IMR-90 (cell line): ENCODE measurements around the gene ACY1. TPM values are rescaled to one million over a fixed set of nuclear protein-coding genes. Genes with fewer than 3 reads are reported as not detected.

Experiments
- ATAC-seq: fragments of 200-7000 bp; cut with Tn5 transposase; 2 replicates; pipeline ENCODE4 v1.9.1; 2020; ENCODE audit warnings: low read depth, mild to moderate bottlenecking, moderate library complexity
- BruUV-seq: library from RNA; stranded (reverse); fragments of 400-500 nt; replicated peaks from 2 replicates; lab custom pipeline; 2021; lab: Mats Ljungman, UMichigan
- CTCF ChIA-PET: fragments of 300-600 bp; formaldehyde crosslinking; extraction: SDS; loops from one replicate; lab custom pipeline; 2021; ENCODE audit warnings: antibody characterized with exemption; lab: Yijun Ruan, JAX
- POLR2A ChIA-PET: fragments of 300-600 bp; sonication (Branson Sonifier 250); formaldehyde crosslinking; loops from one replicate; lab custom pipeline; 2022; ENCODE audit warnings: antibody characterized with exemption; ENCODE audit not compliant: unreplicated experiment; lab: Charles Lee
- DNase-seq: peaks from one replicate; pipeline ENCODE4 v3.0.0; 2013
- H2AFZ ChIP-seq: replicated peaks from 2 replicates; pipeline ENCODE3; 2013; ENCODE audit warnings: low read length, mild to moderate bottlenecking; ENCODE audit not compliant: poor library complexity
- H2AK5ac ChIP-seq: 2 replicates; pipeline ENCODE4 v1.6.1; 2013; ENCODE audit warnings: low read depth, low read length, inconsistent platforms
- H2AK9ac ChIP-seq: replicated peaks from 2 replicates; pipeline ENCODE3; 2013; ENCODE audit warnings: mild to moderate bottlenecking, low read depth, low read length, moderate library complexity; ENCODE audit not compliant: poor library complexity
- H2BK120ac ChIP-seq: 2 replicates; pipeline ENCODE4 v1.6.1; 2013; ENCODE audit warnings: low read depth, low read length, inconsistent platforms
- H2BK15ac ChIP-seq: 3 replicates; pipeline ENCODE4 v1.6.1; 2013; ENCODE audit warnings: low read depth, low read length, inconsistent platforms
- H2BK20ac ChIP-seq: 2 replicates; pipeline ENCODE4 v1.6.1; 2013; ENCODE audit warnings: low read depth, mild to moderate bottlenecking, inconsistent platforms, low read length, moderate library complexity
- H2BK5ac ChIP-seq: 2 replicates; pipeline ENCODE4 v1.6.1; 2013; ENCODE audit warnings: mild to moderate bottlenecking, low read depth, low read length, inconsistent platforms; ENCODE audit not compliant: poor library complexity, severe bottlenecking
- H3K14ac ChIP-seq: replicated peaks from 2 replicates; pipeline ENCODE4 v1.6.1; 2013; ENCODE audit warnings: low read depth, low read length, inconsistent platforms
- H3K18ac ChIP-seq: 2 replicates; pipeline ENCODE4 v1.6.1; 2013; ENCODE audit warnings: low read depth, low read length, control low read depth
- H3K23ac ChIP-seq: 2 replicates; pipeline ENCODE4 v1.6.1; 2013; ENCODE audit warnings: low read depth, low read length, inconsistent platforms
- H3K27ac ChIP-seq: 2 replicates; pipeline ENCODE4 v1.5.1; 2013; ENCODE audit warnings: mild to moderate bottlenecking, control low read depth, low read length; ENCODE audit not compliant: insufficient read depth
- H3K27me3 ChIP-seq: 2 replicates; pipeline ENCODE4 v1.6.1; 2013; ENCODE audit warnings: low read length; ENCODE audit not compliant: control insufficient read depth, insufficient read depth
- H3K36me3 ChIP-seq: 2 replicates; pipeline ENCODE4 v1.6.1; 2013; ENCODE audit warnings: low read length, mixed read lengths; ENCODE audit not compliant: control insufficient read depth, insufficient read depth
- H3K4ac ChIP-seq: 2 replicates; pipeline ENCODE4 v1.6.1; 2013; ENCODE audit warnings: low read depth, low read length, inconsistent platforms
- H3K4me1 ChIP-seq: 2 replicates; pipeline ENCODE4 v1.6.1; 2013; ENCODE audit warnings: low read length, mixed read lengths; ENCODE audit not compliant: control insufficient read depth, insufficient read depth
- H3K4me2 ChIP-seq: 2 replicates; pipeline ENCODE4 v1.6.1; 2013; ENCODE audit warnings: low read depth, mild to moderate bottlenecking, control low read depth, low read length, moderate library complexity
- H3K4me3 ChIP-seq: 2 replicates; pipeline ENCODE4 v1.5.1; 2013; ENCODE audit warnings: low read depth, mild to moderate bottlenecking, control low read depth, low read length, moderate library complexity; ENCODE audit not compliant: insufficient read depth
- H3K56ac ChIP-seq: 2 replicates; pipeline ENCODE4 v1.6.1; 2013; ENCODE audit warnings: low read length, inconsistent platforms; ENCODE audit not compliant: insufficient read depth; ENCODE audit errors: extremely low read depth
- H3K79me1 ChIP-seq, 2 experiments: 2 replicates each; pipeline ENCODE4 v1.6.1; 2013; ENCODE audit warnings: low read length in 2 of 2, inconsistent platforms in 1 of 2, low read depth in 1 of 2
- H3K9ac ChIP-seq: 2 replicates; pipeline ENCODE4 v1.6.1; 2013; ENCODE audit warnings: low read depth, low read length, control low read depth
- H3K9me1 ChIP-seq: 2 replicates; pipeline ENCODE4 v1.6.1; 2013; ENCODE audit warnings: low read length, inconsistent platforms; ENCODE audit not compliant: insufficient read depth
- H3K9me3 ChIP-seq: 2 replicates; pipeline ENCODE4 v1.6.1; 2013; ENCODE audit warnings: low read length; ENCODE audit not compliant: control insufficient read depth, insufficient read depth
- H4K20me1 ChIP-seq: 2 replicates; pipeline ENCODE4 v1.6.1; 2013; ENCODE audit warnings: low read length, inconsistent platforms; ENCODE audit not compliant: insufficient read depth
- H4K5ac ChIP-seq: 2 replicates; pipeline ENCODE4 v1.6.1; 2013; ENCODE audit warnings: mild to moderate bottlenecking, low read depth, low read length, control low read depth
- H4K8ac ChIP-seq, 2 experiments: 2 replicates each; pipeline ENCODE4 v1.6.1; 2013; ENCODE audit warnings: low read depth in 2 of 2, low read length in 2 of 2, control low read depth in 1 of 2, inconsistent platforms in 1 of 2
- H4K91ac ChIP-seq: 2 replicates; pipeline ENCODE4 v1.6.1; 2013; ENCODE audit warnings: low read depth, low read length, inconsistent platforms; ENCODE audit not compliant: insufficient read depth
- MAFK ChIP-seq: IDR thresholded peaks from 2 replicates; pipeline ENCODE4 v1.6.1; 2012; ENCODE audit warnings: low read depth, low read length, improper control_type of control experiment
- POLR2A ChIP-seq: IDR thresholded peaks from 2 replicates; pipeline ENCODE4 v1.6.1; 2012; ENCODE audit warnings: mild to moderate bottlenecking, low read depth, low read length
- RAD21 ChIP-seq: IDR thresholded peaks from 2 replicates; pipeline ENCODE4 v1.6.1; 2012; ENCODE audit warnings: low read length, improper control_type of control experiment
- WGBS, 2 experiments: methylation state at CpG; one replicate each; pipeline versions ENCODE4 v1.1.5 to v1.1.7; 2013; ENCODE audit warnings: missing lambda C conversion rate in 2 of 2; ENCODE audit not compliant: insufficient read length in 1 of 2; ENCODE audit errors: extremely low coverage in 2 of 2; 5-methylcytosine and 5-hydroxymethylcytosine counted together
- dilution Hi-C: fragments of 300-500 bp; cut with HindIII; formaldehyde crosslinking; loops from one replicate; pipeline ENCODE4 v1.14.3; 2018; ENCODE audit warnings: low sequenced_read_pairs; ENCODE audit not compliant: unreplicated experiment
- in situ Hi-C: fragments of 300-500 bp; cut with MboI; formaldehyde crosslinking; loops from 3 replicates; pipeline ENCODE4 v1.14.3; 2019; ENCODE audit warnings: low sequenced_read_pairs, inconsistent platforms, mixed read lengths
- intact Hi-C: fragments of 100-400 bp; cut with micrococcal nuclease; formaldehyde crosslinking; loops from 2 replicates; pipeline ENCODE4 v1.10.0; 2022
- microRNA-seq, 2 experiments: library from miRNA; stranded (forward) in 1 of 2; unstranded in 1 of 2; fragments of 10-50 nt in 1 of 2; fragments of <30 nt in 1 of 2; gene quantifications in 1 of 2; microRNA quantifications in 1 of 2; one replicate each; pipeline versions ENCODE3 to v1.1.0; 2013 to 2020; ENCODE audit not compliant: insufficient read depth in 1 of 2, insufficient read length in 1 of 2, unreplicated experiment in 1 of 2
- polyA plus RNA-seq, 3 experiments: library from polyadenylated mRNA; depleted of rRNA; stranded (reverse); fragments of >200 nt; gene quantifications; 2 replicates each; pipeline ENCODE4 v1.2.3, GENCODE V29; 2012; ENCODE audit warnings: low replicate concordance in 1 of 3
- small RNA-seq, 5 experiments: library from RNA; depleted of rRNA; stranded (forward); fragments of <200 nt; gene quantifications; one replicate each; pipeline ENCODE3, GENCODE V24; 2012
- total RNA-seq: library from RNA; depleted of rRNA; stranded (reverse); fragments of >200 nt; gene quantifications from 2 replicates; pipeline ENCODE4 v1.2.3, GENCODE V29; 2012; rRNA removed

The ACY1 gene
- total and polyA plus RNA-seq, 2 of the 4 experiments (the other 2 are of a cell fraction), result 22.0 to 47.1 TPM

- Histone ChIP-seq H3K4me2 (no peak overlapping the region), H2AK9ac (no peak overlapping the region), H3K4me1 (no peaks in the 10 kb centered on the region), H3K56ac (no peak overlapping the region), H2BK5ac (no peak overlapping the region), H3K9me3 (no peaks in the 10 kb centered on the region), H4K5ac (no peak overlapping the region), H3K79me1 (no peaks in the 10 kb centered on the region), H2BK120ac (no peak overlapping the region), H3K4me3 (no peak overlapping the region), H3K23ac (no peak overlapping the region), H2AK5ac (no peak overlapping the region), H2BK15ac (no peak overlapping the region), H2AFZ (no peak overlapping the region), H3K27ac (no peak overlapping the region), H2BK20ac (no peak overlapping the region), H3K18ac (no peak overlapping the region), H4K20me1 (no peaks in the 10 kb centered on the region), H3K9ac (no peak overlapping the region), H3K27me3 (no peaks in the 10 kb centered on the region; the same call in 1 of the 2 replicates), H3K14ac (no peak overlapping the region), H3K9me1 (no peaks in the 10 kb centered on the region), H4K8ac (no peak overlapping the region), H3K36me3 (no peaks in the 10 kb centered on the region), H3K4ac (no peak overlapping the region), H4K91ac (no peak overlapping the region)
- TF ChIP-seq POLR2A (no peak), RAD21 (no peak), MAFK (no peak)
- ATAC-seq, result no peak
- in situ Hi-C loops, result no loop called here
- WGBS, 2 experiments, result 82% methylated on average over 3 of the region's 6 CpGs; no CpG with 5 or more reads in 1 of the 2 experiments
- ChIA-PET CTCF (no interaction called here), POLR2A (no interaction called here)
- no TSS peak for BruUV-seq
- DNase-seq, result no peak
- dilution Hi-C loops, result no loop called here
- intact Hi-C loops, result no loop called here
Observed at GRCh38 chr3:52038227-52038626, 54.9 kb downstream of the ACY1 start.

Small RNAs within 50 kb of the gene (microRNA-seq; reads per million reads assigned to microRNA genes)
- not detected for gene AC115284.1 (ENCODE audit: insufficient read depth, insufficient read length)

Small RNAs within 50 kb of the gene (small RNA-seq; reads per million reads assigned to genes)
- gene AC115284.1, result 0 reads per million in 5 experiments

Other genes with a start within 250 kb of the ACY1 start
- not detected in 2 replicates for gene IQCF6, start 204.3 kb upstream of the ACY1 start, total RNA-seq
- gene IQCF6, start 204.3 kb upstream of the ACY1 start, polyA plus RNA-seq (2012; rRNA removed), result not detected in 2 replicates
- gene IQCF2, start 121.9 kb upstream of the ACY1 start, total RNA-seq, result not detected in 2 replicates
- not detected in 2 replicates for gene IQCF2, start 121.9 kb upstream of the ACY1 start, polyA plus RNA-seq (2012; rRNA removed)
- not detected in 2 replicates for gene IQCF5, start 107.9 kb upstream of the ACY1 start, total RNA-seq
- gene IQCF5, start 107.9 kb upstream of the ACY1 start, polyA plus RNA-seq (2012; rRNA removed), result not detected in 2 replicates
- gene IQCF1, start 80.2 kb upstream of the ACY1 start, total RNA-seq, result not detected in 2 replicates
- gene IQCF1, start 80.2 kb upstream of the ACY1 start, polyA plus RNA-seq (2012; rRNA removed), result not detected in 2 replicates
- 38.6 and 39.8 TPM in 2 replicates for gene RRP9, start 41.6 kb upstream of the ACY1 start, total RNA-seq
- 30.9 and 32.1 TPM in 2 replicates for gene RRP9, start 41.6 kb upstream of the ACY1 start, polyA plus RNA-seq (2012; rRNA removed)
- gene PARP3, start 41.2 kb upstream of the ACY1 start, total RNA-seq, result 14.4 and 16.3 TPM in 2 replicates
- gene PARP3, start 41.2 kb upstream of the ACY1 start, polyA plus RNA-seq (2012; rRNA removed), result 22.0 and 22.5 TPM in 2 replicates
- under 0.01 TPM in 1 of 2 replicates, not detected in the other for gene GPR62, start 28.2 kb upstream of the ACY1 start, total RNA-seq
- not detected in 2 replicates for gene GPR62, start 28.2 kb upstream of the ACY1 start, polyA plus RNA-seq (2012; rRNA removed)
- gene PCBP4, start 16.1 kb upstream of the ACY1 start, total RNA-seq, result 70.8 and 71.1 TPM in 2 replicates
- 110 and 122 TPM in 2 replicates for gene PCBP4, start 16.1 kb upstream of the ACY1 start, polyA plus RNA-seq (2012; rRNA removed)
- 6.4 and 7.2 TPM in 2 replicates for gene ABHD14B, start 9.5 kb upstream of the ACY1 start, total RNA-seq
- 28.3 and 30.4 TPM in 2 replicates for gene ABHD14B, start 9.5 kb upstream of the ACY1 start, polyA plus RNA-seq (2012; rRNA removed)
- 3.1 and 3.4 TPM in 2 replicates for gene ABHD14A, start 8.5 kb upstream of the ACY1 start, total RNA-seq
- 10.0 and 12.2 TPM in 2 replicates for gene ABHD14A, start 8.5 kb upstream of the ACY1 start, polyA plus RNA-seq (2012; rRNA removed)
- gene RPL29, start 12.4 kb downstream of the ACY1 start, total RNA-seq, result 1,798 and 2,081 TPM in 2 replicates
- 2,126 and 2,187 TPM in 2 replicates for gene RPL29, start 12.4 kb downstream of the ACY1 start, polyA plus RNA-seq (2012; rRNA removed)
- gene DUSP7, start 73.0 kb downstream of the ACY1 start, total RNA-seq, result 9.3 and 9.7 TPM in 2 replicates
- gene DUSP7, start 73.0 kb downstream of the ACY1 start, polyA plus RNA-seq (2012; rRNA removed), result 24.0 and 27.8 TPM in 2 replicates
- 8.3 and 10.6 TPM in 2 replicates for gene POC1A, start 170.9 kb downstream of the ACY1 start, total RNA-seq
- gene POC1A, start 170.9 kb downstream of the ACY1 start, polyA plus RNA-seq (2012; rRNA removed), result 11.5 TPM in 2 replicates
- gene ALAS1, start 214.6 kb downstream of the ACY1 start, total RNA-seq, result 29.7 and 32.8 TPM in 2 replicates
- gene ALAS1, start 214.6 kb downstream of the ACY1 start, polyA plus RNA-seq (2012; rRNA removed), result 47.2 and 47.8 TPM in 2 replicates
- not detected in 2 replicates for gene TLR9, start 242.1 kb downstream of the ACY1 start, total RNA-seq
- 0.03 TPM in 1 of 2 replicates, not detected in the other for gene TLR9, start 242.1 kb downstream of the ACY1 start, polyA plus RNA-seq (2012; rRNA removed)